SKM-1 treated with dmso at 0.1 percent for 144 hours (cell line): ENCODE results near the gene CD302.
"Not testable (repeated sequence)": the region's sequence is repeated elsewhere in the genome, so short reads cannot be mapped to it uniquely, and the experiment has no call there.

Experiments used
- DNase-seq: peaks from one replicate; lab custom pipeline; 2025; ENCODE audit not compliant: unreplicated experiment; lab: John Stamatoyannopoulos, UW

The CD302 gene

DNA sequence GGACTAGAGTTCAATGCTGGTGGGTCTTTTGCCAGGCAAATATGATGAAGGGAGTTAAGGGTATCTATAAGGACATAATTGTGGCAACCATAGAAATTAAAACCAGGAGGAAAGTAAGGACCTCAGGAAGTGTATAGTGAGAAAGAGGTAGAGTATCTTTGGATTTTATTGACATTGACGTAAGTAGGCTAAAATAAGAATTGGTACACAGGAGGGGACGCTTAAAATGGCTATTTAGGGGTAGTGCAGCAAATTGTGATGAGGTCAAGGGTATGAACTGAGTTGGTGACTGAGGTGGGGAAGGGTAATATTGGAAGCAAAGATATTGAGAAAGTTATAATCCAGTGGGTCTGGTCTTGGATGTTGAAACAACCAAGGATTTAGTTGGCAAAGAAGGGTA is 43.0 kb downstream of the CD302 start:
- no peak for DNase-seq

DNA sequence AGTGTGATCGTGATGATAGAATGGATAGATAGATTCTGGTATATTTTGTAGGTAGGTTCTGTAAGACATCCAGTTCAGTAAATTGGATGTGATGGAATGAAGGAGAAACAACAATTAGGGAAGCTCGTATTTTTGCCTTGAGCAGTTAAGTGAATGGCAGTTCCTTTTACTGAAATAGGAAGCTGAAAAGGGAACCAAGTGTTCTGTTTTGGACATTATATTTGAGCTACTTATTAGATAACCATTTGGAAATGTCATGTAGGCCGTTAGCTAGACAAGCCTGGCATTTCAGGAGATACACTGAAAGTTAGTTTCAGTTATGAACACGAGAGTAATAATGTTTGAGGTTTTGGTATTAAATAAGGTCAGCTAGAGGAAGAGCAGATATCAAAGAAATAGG is 44.2 kb downstream of the CD302 start:
- DNase-seq: peak; percentile 83

DNA sequence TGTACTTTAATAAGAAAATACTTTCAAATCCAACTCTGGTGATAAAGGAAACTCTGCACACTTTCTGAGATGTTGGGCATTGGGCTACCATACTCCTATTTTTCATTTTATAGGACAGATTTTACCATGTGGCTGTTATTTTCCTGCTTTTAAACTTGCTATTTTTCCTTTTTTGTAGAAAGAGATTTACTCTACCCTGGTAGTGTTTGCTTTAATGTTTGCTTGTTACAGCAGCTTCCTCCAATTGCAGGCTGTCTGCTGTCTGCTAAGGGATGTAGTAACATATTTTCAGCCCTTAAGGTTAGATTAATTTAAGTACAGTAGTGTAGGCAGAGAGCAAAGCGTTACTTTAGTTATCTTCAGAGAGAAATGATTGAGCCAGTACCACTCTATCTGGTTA is 47.1 kb downstream of the CD302 start:
- DNase-seq: no peak

DNA sequence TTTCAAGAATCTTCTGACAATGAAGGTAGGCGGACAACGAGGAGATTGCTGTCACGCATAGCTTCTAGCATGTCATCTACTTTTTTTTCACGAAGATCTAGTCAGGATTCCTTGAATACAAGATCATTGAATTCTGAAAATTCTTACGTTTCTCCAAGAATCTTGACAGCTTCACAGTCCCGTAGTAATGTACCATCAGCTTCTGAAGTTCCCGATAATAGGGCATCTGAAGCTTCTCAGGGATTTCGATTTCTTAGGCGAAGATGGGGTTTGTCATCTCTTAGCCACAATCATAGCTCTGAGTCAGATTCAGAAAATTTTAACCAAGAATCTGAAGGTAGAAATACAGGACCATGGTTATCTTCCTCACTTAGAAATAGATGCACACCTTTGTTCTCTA is 49.9 kb downstream of the CD302 start:
- DNase-seq: no peak

GRCh38 chr2:159745237-159745636 is 52.8 kb downstream of the CD302 start:
- not testable (repeated sequence) for DNase-seq

DNA sequence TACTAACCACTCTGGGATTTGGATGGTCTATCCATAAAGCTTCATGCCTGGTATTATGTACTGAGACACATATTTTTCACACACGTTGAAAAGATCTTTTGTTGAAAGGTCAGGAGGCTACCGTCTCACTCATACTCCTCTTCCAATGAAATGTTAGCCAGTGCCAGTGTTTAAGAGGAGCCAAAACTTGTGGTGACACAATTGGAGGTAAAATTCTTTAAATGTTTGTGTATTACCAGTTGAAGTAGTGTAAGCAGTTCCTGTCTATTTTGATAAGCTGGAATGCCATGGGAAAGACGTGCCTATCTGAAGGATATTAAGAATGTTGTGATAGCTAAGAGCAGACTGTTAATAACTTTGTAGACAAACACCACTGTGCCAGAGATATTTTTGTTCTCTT is 53.6 kb downstream of the CD302 start:
- DNase-seq: no peak

GRCh38 chr2:159742846-159743245 is 55.2 kb downstream of the CD302 start:
- DNase-seq: no peak

DNA sequence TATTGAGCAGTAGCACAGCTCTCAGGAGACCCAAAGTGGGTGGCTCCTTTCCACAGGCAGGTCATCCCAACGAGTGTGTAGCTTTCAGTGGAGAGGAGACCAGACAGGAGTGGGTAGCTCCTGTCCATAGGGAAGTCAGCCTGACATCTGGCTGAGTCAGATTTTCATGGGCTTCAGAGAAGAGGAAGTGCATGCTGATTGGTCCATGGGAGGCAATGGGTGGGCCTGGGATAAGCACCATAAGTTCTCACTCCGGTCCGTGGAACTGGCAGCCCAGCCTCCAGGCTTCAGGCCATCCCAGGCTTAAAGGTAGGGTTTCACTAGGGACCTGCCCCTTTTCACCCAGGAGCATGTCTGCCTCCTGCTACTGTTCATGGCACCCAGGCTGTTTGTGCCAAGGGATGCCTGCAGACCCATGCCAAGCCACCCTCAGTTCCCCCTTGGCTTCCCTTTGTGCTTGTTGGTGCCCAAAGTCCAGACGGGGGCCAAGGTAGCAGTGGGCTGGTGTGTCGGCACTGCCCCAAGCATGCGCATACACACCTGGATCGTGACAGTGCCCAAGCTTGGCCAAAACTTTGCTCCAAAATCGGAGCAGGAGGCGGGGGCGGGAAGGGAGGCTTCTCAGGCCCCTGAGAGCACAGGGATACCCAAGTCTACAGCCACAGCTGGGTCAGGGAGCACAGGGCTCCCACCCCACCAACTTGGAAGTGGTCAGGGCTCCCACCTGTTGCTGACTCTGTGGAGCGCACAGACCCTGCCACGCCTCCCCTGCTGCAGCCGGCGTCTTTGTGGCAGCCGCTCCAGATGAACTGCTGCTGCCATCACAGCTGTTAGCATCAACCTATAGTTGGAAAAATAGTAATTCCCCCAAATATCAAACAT is 59.3 kb downstream of the CD302 start:
- no peak for DNase-seq

GRCh38 chr2:159737917-159738296 is 60.1 kb downstream of the CD302 start:
- no peak for DNase-seq

DNA sequence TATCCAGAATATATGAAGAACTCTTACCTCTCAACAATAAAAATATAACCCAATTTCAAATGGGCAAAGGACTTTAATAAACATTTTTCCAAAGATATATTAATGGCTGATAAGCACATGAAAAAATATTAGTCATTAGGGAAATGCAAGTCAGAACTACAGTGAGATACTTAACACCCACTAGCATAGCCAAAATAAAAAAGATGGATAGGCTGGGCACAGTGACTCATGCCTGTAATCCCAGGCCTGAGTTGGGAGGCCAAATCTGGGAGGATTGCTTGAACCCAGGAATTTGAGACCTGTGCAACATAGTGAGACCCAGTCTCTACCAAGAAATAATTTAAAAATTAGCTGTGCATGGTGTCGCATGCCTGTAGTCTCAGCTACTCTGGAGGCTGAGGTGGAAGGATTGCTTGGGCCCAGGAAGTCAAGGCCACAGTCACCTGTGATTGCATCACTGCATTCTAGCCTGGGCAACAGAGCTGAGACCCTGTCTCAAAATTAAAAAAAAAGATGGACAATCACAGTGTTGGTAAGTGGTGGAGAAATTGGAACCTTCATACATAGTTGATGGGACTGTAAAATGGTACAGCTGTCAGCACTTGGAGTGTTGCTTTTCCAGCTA is 60.6 kb downstream of the CD302 start:
- DNase-seq: no peak

DNA sequence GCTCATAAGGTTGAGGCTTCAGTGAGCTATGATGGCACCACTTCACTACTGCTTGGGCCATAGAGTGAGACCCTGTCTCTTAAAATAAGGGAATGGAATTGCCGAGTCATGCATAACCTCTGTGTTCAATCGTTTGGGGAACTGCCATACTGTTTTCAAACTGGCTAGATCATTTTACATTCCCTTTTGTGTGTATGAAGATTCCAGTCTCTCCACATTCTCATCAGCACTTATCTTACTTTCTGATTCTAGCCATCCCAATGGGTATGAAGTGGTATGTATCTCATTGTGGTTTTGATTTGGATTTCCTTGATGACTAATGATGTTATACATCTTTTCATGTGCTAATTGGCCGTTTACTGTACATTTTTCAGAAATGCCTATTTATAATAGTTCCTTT is 62.0 kb downstream of the CD302 start:
- DNase-seq: no peak

DNA sequence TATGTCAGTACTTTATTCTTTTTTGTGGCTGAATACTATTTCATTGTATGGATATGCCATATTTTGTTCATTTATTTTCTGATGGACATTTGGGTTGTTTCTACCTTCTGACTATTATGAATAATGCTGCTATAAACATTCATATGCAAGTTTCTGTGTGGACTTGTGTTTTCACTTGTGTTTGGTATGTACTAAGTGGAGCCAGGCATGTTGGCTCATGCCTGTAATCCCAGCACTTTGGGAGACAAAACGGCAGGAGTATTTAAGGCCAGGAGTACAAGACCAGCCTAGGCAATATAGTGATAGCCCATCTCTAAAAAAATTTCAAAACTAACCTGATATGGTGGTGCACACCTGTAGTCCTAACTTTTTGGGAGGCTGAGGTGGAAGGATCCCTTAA is 62.4 kb downstream of the CD302 start:
- no peak for DNase-seq

- no peak for DNase-seq
Observed at GRCh38 chr2:159728629-159729028, 69.4 kb downstream of the CD302 start.

DNA sequence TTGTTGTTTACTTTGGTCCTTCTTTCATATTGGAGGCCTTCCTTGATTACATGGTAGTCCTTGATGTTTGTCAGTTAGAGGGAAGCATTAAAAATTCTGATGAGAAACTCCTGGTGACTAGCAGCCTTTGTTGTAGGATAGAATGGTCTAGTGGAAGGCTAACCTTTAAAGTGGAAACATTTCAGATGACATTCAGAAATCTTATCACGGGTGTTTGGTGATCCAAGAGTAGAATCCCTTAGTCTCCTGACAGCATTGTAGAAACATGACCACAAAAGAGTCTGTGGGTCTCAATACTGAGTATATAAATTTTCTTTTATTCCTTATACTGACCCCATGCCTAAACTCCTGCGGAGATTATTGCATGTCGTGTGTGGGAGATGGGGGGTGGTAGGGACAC is 72.3 kb downstream of the CD302 start:
- no peak for DNase-seq

DNA sequence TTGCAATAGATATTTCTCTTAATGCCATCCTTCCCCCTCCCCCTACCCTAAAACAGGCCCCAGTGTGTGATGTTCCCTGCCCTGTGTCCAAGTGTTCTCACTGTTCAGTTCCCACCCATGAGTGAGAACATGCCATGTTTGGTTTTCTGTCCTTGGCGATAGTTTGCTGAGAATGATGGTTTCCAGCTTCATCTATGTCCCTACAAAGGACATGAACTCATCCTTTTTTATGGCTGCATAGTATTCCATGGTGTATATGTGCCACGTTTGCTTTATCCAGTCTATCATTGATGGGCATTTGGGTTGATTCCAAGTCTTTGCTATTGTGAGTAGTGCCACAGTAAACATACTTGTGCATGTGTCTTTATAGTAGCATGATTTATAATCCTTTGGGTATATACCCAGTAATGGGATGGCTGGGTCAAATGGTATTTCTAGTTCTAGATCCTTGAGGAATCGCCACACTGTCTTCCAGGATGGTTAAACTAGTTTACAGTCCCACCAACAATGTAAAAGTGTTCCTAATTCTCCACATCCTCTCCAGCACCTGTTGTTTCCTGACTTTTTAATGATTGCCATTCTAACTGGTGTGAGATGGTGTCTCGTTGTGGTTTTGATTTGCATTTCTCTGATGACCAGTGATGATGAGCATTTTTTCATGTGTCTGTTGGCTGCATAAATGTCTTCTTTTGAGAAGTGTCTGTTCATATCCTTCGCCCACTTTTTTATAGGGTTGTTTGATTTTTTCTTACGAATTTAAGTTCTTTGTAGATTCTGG is 73.0 kb downstream of the CD302 start:
- DNase-seq: not testable (repeated sequence)

DNA sequence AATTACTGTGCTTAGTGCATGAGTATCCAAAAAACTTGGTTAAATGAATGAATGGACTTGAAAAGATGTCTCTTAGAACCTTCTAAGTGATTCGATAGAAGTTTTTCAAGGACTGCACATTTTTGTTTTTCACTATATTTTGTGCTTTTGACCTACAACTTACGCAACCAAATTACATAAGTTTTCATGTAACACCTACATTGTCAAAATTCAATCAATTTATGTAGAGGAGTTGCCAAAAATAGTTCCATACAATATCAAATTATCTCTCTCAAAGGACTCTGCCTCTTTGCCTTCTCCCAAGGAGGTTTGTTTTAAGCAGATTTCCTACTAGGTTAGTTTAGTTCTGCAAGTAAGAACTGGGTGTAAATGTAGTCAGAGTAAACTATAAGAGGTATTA is 75.4 kb downstream of the CD302 start:
- DNase-seq: no peak

DNA sequence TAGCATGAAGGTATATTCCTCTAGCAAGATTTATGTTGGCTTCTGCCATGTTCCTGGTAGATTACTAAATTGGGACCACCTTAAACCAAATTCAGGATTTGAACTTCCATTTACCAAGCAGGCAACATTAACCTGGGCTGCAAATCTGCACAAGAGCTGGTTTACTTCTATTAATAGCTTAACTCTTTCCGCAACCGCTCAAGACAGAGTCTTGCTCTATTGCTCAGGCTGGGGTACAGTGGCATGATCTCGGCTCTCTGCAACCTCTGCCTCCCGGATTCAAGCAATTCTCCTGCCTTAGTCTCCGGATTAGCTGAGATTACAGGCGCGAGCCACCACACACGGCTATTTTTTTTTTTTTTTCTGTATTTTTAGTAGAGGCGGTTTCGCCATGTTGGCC is 77.3 kb downstream of the CD302 start:
- DNase-seq: no peak
